Measurements from ENCODE around the gene PDGFRB. TPM values are rescaled to one million over a fixed set of nuclear protein-coding genes. Genes with fewer than 3 reads are reported as not detected.

The PDGFRB gene
- 0.45 TPM for polyA plus RNA-seq

- peak within 1 kb of the TSS in 1 of 3 donors; percentile 36 for H3K27ac Mint-ChIP-seq
- H3K4me3 Mint-ChIP-seq, result peak within 1 kb of the TSS; percentile 71 to 97 (median 88)
- peaks cover 5% of the 10 kb centered on the region for H3K27me3 Mint-ChIP-seq
- peaks cover 4 to 27% (median 12%) of the 10 kb centered on the region in 3 donors for H3K4me1 Mint-ChIP-seq
- peaks cover 2% of the 10 kb centered on the region for H3K36me3 Mint-ChIP-seq
- H3K9me3 Mint-ChIP-seq, result no peaks in the 10 kb centered on the region
Observed at GRCh38 chr5:150155258-150156026, at the start of gene PDGFRB. Gene PDGFRB, minus strand, starts transcription at chr5:150155845. Its CDS starts 18,798 bp downstream, at chr5:150137047.

GRCh38 chr5:150204590-150204960 is 48.9 kb upstream of the PDGFRB start:
- H3K9me3 Mint-ChIP-seq, result peaks cover 0 to 5% (median 0%) of the 10 kb centered on the region in 3 donors
- no peak overlapping the region for H3K27ac Mint-ChIP-seq
- no peak overlapping the region for H3K4me3 Mint-ChIP-seq
- H3K27me3 Mint-ChIP-seq, result peaks cover 27% of the 10 kb centered on the region
- H3K4me1 Mint-ChIP-seq, result peaks cover 0 to 8% (median 1%) of the 10 kb centered on the region in 3 donors
- H3K36me3 Mint-ChIP-seq, result no peaks in the 10 kb centered on the region

- Mint-ChIP-seq H3K27me3 (peaks cover 23% of the 10 kb centered on the region), H3K9me3 (peaks cover 0 to 5% (median 0%) of the 10 kb centered on the region in 3 donors), H3K27ac (no peak overlapping the region), H3K4me1 (peaks cover 0 to 4% (median 1%) of the 10 kb centered on the region in 3 donors), H3K36me3 (no peaks in the 10 kb centered on the region), H3K4me3 (no peak overlapping the region)
Observed at GRCh38 chr5:150203832-150204589, 48.4 kb upstream of the PDGFRB start.

- H3K27ac Mint-ChIP-seq, result no peak overlapping the region
- peaks cover 0 to 5% (median 0%) of the 10 kb centered on the region in 3 donors for H3K9me3 Mint-ChIP-seq
- H3K36me3 Mint-ChIP-seq, result no peaks in the 10 kb centered on the region
- H3K4me1 Mint-ChIP-seq, result peaks cover 0 to 1% (median 0%) of the 10 kb centered on the region in 3 donors
- H3K4me3 Mint-ChIP-seq, result peak overlapping the region in 1 of 4 donors; percentile 73
- peaks cover 12% of the 10 kb centered on the region for H3K27me3 Mint-ChIP-seq
Observed at GRCh38 chr5:150202501-150202900, 46.9 kb upstream of the PDGFRB start.

- H3K27ac Mint-ChIP-seq, result no peak overlapping the region
- peaks cover 13% of the 10 kb centered on the region for H3K27me3 Mint-ChIP-seq
- H3K9me3 Mint-ChIP-seq, result peaks cover 0 to 5% (median 0%) of the 10 kb centered on the region in 3 donors
- no peak overlapping the region for H3K4me3 Mint-ChIP-seq
- no peaks in the 10 kb centered on the region for H3K36me3 Mint-ChIP-seq
- no peaks in the 10 kb centered on the region for H3K4me1 Mint-ChIP-seq
Observed at GRCh38 chr5:150197476-150197875, 41.8 kb upstream of the PDGFRB start.

- Mint-ChIP-seq H3K27ac (no peak overlapping the region), H3K4me3 (no peak overlapping the region), H3K9me3 (peaks cover 0 to 5% (median 0%) of the 10 kb centered on the region in 3 donors), H3K27me3 (peaks cover 16% of the 10 kb centered on the region), H3K36me3 (peaks cover 1% of the 10 kb centered on the region), H3K4me1 (no peaks in the 10 kb centered on the region)
Observed at GRCh38 chr5:150196986-150197385, 41.3 kb upstream of the PDGFRB start.

GRCh38 chr5:150196514-150196913 is 40.9 kb upstream of the PDGFRB start:
- peaks cover 1% of the 10 kb centered on the region for H3K36me3 Mint-ChIP-seq
- H3K27ac Mint-ChIP-seq, result no peak overlapping the region
- H3K4me3 Mint-ChIP-seq, result no peak overlapping the region
- peaks cover 0 to 5% (median 0%) of the 10 kb centered on the region in 3 donors for H3K9me3 Mint-ChIP-seq
- peaks cover 16% of the 10 kb centered on the region for H3K27me3 Mint-ChIP-seq
- H3K4me1 Mint-ChIP-seq, result no peaks in the 10 kb centered on the region

- Mint-ChIP-seq H3K27me3 (peaks cover 20% of the 10 kb centered on the region), H3K4me1 (no peaks in the 10 kb centered on the region), H3K27ac (peak overlapping the region in 1 of 3 donors; percentile 35), H3K36me3 (peaks cover 1% of the 10 kb centered on the region), H3K4me3 (no peak overlapping the region), H3K9me3 (peaks cover 0 to 5% (median 0%) of the 10 kb centered on the region in 3 donors)
Observed at GRCh38 chr5:150195736-150196485, 40.3 kb upstream of the PDGFRB start.

- H3K4me3 Mint-ChIP-seq, result no peak overlapping the region
- H3K36me3 Mint-ChIP-seq, result peaks cover 1% of the 10 kb centered on the region
- H3K27me3 Mint-ChIP-seq, result peaks cover 29% of the 10 kb centered on the region
- no peaks in the 10 kb centered on the region for H3K4me1 Mint-ChIP-seq
- no peak overlapping the region for H3K27ac Mint-ChIP-seq
- H3K9me3 Mint-ChIP-seq, result no peaks in the 10 kb centered on the region
Observed at GRCh38 chr5:150192462-150192861, 36.8 kb upstream of the PDGFRB start.

GRCh38 chr5:150190987-150191386 is 35.3 kb upstream of the PDGFRB start:
- H3K27ac Mint-ChIP-seq, result no peak overlapping the region
- H3K36me3 Mint-ChIP-seq, result peaks cover 1% of the 10 kb centered on the region
- H3K4me1 Mint-ChIP-seq, result no peaks in the 10 kb centered on the region
- H3K4me3 Mint-ChIP-seq, result no peak overlapping the region
- H3K9me3 Mint-ChIP-seq, result no peaks in the 10 kb centered on the region
- H3K27me3 Mint-ChIP-seq, result peaks cover 32% of the 10 kb centered on the region

- Mint-ChIP-seq H3K4me1 (no peaks in the 10 kb centered on the region), H3K27me3 (peaks cover 32% of the 10 kb centered on the region), H3K4me3 (no peak overlapping the region), H3K36me3 (peaks cover 1% of the 10 kb centered on the region), H3K9me3 (no peaks in the 10 kb centered on the region), H3K27ac (no peak overlapping the region)
Observed at GRCh38 chr5:150190503-150190979, 34.9 kb upstream of the PDGFRB start.

- H3K4me3 Mint-ChIP-seq, result no peak within 1 kb of the TSS
- H3K27me3 Mint-ChIP-seq, result peaks cover 27% of the 10 kb centered on the region
- peaks cover 1% of the 10 kb centered on the region for H3K36me3 Mint-ChIP-seq
- H3K4me1 Mint-ChIP-seq, result no peaks in the 10 kb centered on the region
- no peak within 1 kb of the TSS for H3K27ac Mint-ChIP-seq
- no peaks in the 10 kb centered on the region for H3K9me3 Mint-ChIP-seq
Observed at GRCh38 chr5:150189728-150190502, 34.3 kb upstream of the PDGFRB start, which contains the start of gene SLC6A7. Gene SLC6A7, plus strand, starts transcription at chr5:150190062. Its CDS starts 266 bp downstream, at chr5:150190328.

GRCh38 chr5:150189326-150189725 is 33.7 kb upstream of the PDGFRB start:
- Mint-ChIP-seq H3K27ac (no peak overlapping the region), H3K9me3 (no peaks in the 10 kb centered on the region), H3K4me1 (no peaks in the 10 kb centered on the region), H3K27me3 (peaks cover 29% of the 10 kb centered on the region), H3K4me3 (no peak overlapping the region), H3K36me3 (peaks cover 1% of the 10 kb centered on the region)
